Measurements from ENCODE around the gene OR10H4. TPM values are rescaled to one million over a fixed set of nuclear protein-coding genes. Genes with fewer than 3 reads are reported as not detected.

OR10H4 gene
- total RNA-seq, 4 donors from 2014 or later: not detected

- intact Hi-C loops (cut with DNase I): no loop called here
- H3K9me3 ChIP-seq: no peaks in the 10 kb centered on the region
- no peak for DNase-seq
- H3K27me3 ChIP-seq: peaks cover 0 to 22% (median 0%) of the 10 kb centered on the region in 4 donors
- no peak overlapping the region for H3K27ac ChIP-seq
- H3K4me1 ChIP-seq: no peaks in the 10 kb centered on the region
- no peak overlapping the region for H3K4me3 ChIP-seq
- H3K36me3 ChIP-seq: no peaks in the 10 kb centered on the region
- TF ChIP-seq CTCF (IDR thresholded peaks at IDR 0.05) (no peak), POLR2A (IDR thresholded peaks at IDR 0.05) (no peak)
Measured at GRCh38 chr19:15905026-15905425, 43.8 kb upstream of the OR10H4 start.

GRCh38 chr19:15911599-15912235 is 37.1 kb upstream of the OR10H4 start:
- TF ChIP-seq POLR2A (IDR thresholded peaks at IDR 0.05): no peak
- no peak for TF ChIP-seq CTCF (IDR thresholded peaks at IDR 0.05)
- H3K4me1 ChIP-seq: no peaks in the 10 kb centered on the region
- H3K27ac ChIP-seq: no peak overlapping the region
- peaks cover 3 to 43% (median 4%) of the 10 kb centered on the region in 3 donors for H3K36me3 ChIP-seq
- DNase-seq: no peak
- 23 to 37% methylated on average over 33 to 34 of the region's 44 CpGs for WGBS, 2 donors
- H3K4me3 ChIP-seq: peak overlapping the region in 1 of 4 donors; percentile 6
- peaks cover 0 to 16% (median 0%) of the 10 kb centered on the region in 3 donors for H3K9me3 ChIP-seq
- intact Hi-C loops (cut with DNase I): no loop called here
- peaks cover 0 to 50% (median 2%) of the 10 kb centered on the region in 4 donors for H3K27me3 ChIP-seq

- Histone ChIP-seq H3K4me1 (no peaks in the 10 kb centered on the region), H3K36me3 (peaks cover 3 to 53% (median 4%) of the 10 kb centered on the region in 3 donors), H3K27ac (no peak overlapping the region), H3K9me3 (peaks cover 0 to 16% (median 0%) of the 10 kb centered on the region in 3 donors), H3K27me3 (peaks cover 0 to 44% (median 2%) of the 10 kb centered on the region in 4 donors), H3K4me3 (no peak overlapping the region)
- intact Hi-C loops (cut with DNase I): no loop called here
- WGBS, 2 donors: 51 to 73% methylated on average over 1 to 4 of the region's 6 CpGs
- DNase-seq: no peak
- no peak for TF ChIP-seq POLR2A (IDR thresholded peaks at IDR 0.05)
- no peak for TF ChIP-seq CTCF (IDR thresholded peaks at IDR 0.05)
Measured at GRCh38 chr19:15913384-15913783, 35.4 kb upstream of the OR10H4 start.

GRCh38 chr19:15913830-15914229 is 35.0 kb upstream of the OR10H4 start:
- TF ChIP-seq CTCF (IDR thresholded peaks at IDR 0.05): no peak
- TF ChIP-seq POLR2A (IDR thresholded peaks at IDR 0.05): no peak
- H3K27me3 ChIP-seq: peaks cover 0 to 44% (median 2%) of the 10 kb centered on the region in 4 donors
- no peak overlapping the region for H3K4me3 ChIP-seq
- intact Hi-C loops (cut with DNase I): no loop called here
- no peaks in the 10 kb centered on the region for H3K4me1 ChIP-seq
- no peak for DNase-seq
- H3K36me3 ChIP-seq: peaks cover 3 to 56% (median 4%) of the 10 kb centered on the region in 3 donors
- 100% methylated on average over 3 of the region's 8 CpGs; no CpG with 5 or more reads in 1 of the 2 donors for WGBS, 2 donors
- peaks cover 0 to 16% (median 0%) of the 10 kb centered on the region in 3 donors for H3K9me3 ChIP-seq
- no peak overlapping the region for H3K27ac ChIP-seq

- DNase-seq: no peak
- H3K27ac ChIP-seq: no peak overlapping the region
- peaks cover 0 to 42% (median 2%) of the 10 kb centered on the region in 4 donors for H3K27me3 ChIP-seq
- no peaks in the 10 kb centered on the region for H3K4me1 ChIP-seq
- intact Hi-C loops (cut with DNase I): no loop called here
- WGBS, 2 donors: 91 to 93% methylated on average over 2 of the region's 2 CpGs
- peaks cover 0 to 16% (median 0%) of the 10 kb centered on the region in 3 donors for H3K9me3 ChIP-seq
- no peak overlapping the region for H3K4me3 ChIP-seq
- no peak for TF ChIP-seq CTCF (IDR thresholded peaks at IDR 0.05)
- no peak for TF ChIP-seq POLR2A (IDR thresholded peaks at IDR 0.05)
- peaks cover 3 to 56% (median 4%) of the 10 kb centered on the region in 3 donors for H3K36me3 ChIP-seq
Measured at GRCh38 chr19:15915109-15915508, 33.7 kb upstream of the OR10H4 start.

Data from esophagus squamous epithelium (tissue), 5 donors.